ENCODE data around the gene CSF1. TPM values are rescaled to one million over a fixed set of nuclear protein-coding genes. Genes with fewer than 3 reads are reported as not detected.

Gene CSF1
- total and polyA plus RNA-seq, 2 donors (not counting 3 experiments of a cell fraction or from before 2014, with no cell fraction given) = 24.5 to 28.9 TPM

DNA sequence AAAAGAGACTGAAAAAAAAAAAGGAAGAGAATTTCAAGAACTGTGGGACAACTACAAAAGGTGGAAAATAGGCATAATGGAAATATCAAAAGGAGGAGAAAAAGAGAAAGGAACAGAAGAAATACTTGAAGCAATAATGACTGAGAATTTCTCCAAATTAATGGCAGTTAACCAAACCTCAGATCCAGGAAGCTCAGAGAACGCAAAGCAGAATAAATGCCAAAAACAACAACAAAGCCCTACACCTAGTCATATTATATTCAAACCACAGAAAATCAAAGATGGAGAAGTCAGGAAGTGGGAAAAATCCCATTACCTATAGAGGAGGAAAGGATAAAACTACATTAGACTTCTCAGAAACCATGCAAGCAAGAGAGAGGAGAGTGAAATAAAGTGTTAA, 53.2 kb downstream of the CSF1 start:
- no peak overlapping the region for H3K4me3 ChIP-seq (replicated peaks in 1 of 3; ENCODE audit: insufficient read depth in 1 of 3, low read depth in 1 of 3, low read length in 3 of 3)
- no peaks in the 10 kb centered on the region for H3K9me1 ChIP-seq (replicated peaks; ENCODE audit: control insufficient read depth, extremely low read depth, insufficient read depth, low read length)
- H3K79me2 ChIP-seq (ENCODE audit: control insufficient read depth, insufficient read depth, low read length) = no peaks in the 10 kb centered on the region
- intact Hi-C loops (cut with micrococcal nuclease) = no loop called here
- no peak overlapping the region for H3K27ac ChIP-seq (ENCODE audit: insufficient read depth, low read depth, low read length)
- H3K36me3 ChIP-seq (ENCODE audit: control insufficient read depth in 2 of 2, extremely low read depth in 1 of 2, insufficient read depth in 2 of 2, low read length in 2 of 2) = no peaks in the 10 kb centered on the region
- DNase-seq (ENCODE audit: low read depth, low spot score) = peak; percentile 35
- peak; percentile 71 for FAIRE-seq
- H3K9ac ChIP-seq (replicated peaks; ENCODE audit: extremely low read depth, insufficient read depth, low read length) = no peak overlapping the region
- ChIA-PET POLR2A (no interaction called here), CTCF (interaction anchor here (0.8 to 1.6 kb wide), 2 partner anchors 12 to 20 kb away, joined by 3 to 6 read pairs; partner anchors contain the start of gene AHCYL1)
- no peak for TF ChIP-seq MYC (IDR thresholded peaks at IDR 0.05; ENCODE audit: low read depth, low read length)
- TF ChIP-seq JUN (IDR thresholded peaks at IDR 0.05; ENCODE audit: borderline replicate concordance, insufficient read depth, insufficient read length, low read depth) = no peak
- TF ChIP-seq, protein P1, sequence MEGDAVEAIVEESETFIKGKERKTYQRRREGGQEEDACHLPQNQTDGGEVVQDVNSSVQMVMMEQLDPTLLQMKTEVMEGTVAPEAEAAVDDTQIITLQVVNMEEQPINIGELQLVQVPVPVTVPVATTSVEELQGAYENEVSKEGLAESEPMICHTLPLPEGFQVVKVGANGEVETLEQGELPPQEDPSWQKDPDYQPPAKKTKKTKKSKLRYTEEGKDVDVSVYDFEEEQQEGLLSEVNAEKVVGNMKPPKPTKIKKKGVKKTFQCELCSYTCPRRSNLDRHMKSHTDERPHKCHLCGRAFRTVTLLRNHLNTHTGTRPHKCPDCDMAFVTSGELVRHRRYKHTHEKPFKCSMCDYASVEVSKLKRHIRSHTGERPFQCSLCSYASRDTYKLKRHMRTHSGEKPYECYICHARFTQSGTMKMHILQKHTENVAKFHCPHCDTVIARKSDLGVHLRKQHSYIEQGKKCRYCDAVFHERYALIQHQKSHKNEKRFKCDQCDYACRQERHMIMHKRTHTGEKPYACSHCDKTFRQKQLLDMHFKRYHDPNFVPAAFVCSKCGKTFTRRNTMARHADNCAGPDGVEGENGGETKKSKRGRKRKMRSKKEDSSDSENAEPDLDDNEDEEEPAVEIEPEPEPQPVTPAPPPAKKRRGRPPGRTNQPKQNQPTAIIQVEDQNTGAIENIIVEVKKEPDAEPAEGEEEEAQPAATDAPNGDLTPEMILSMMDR (IDR thresholded peaks at IDR 0.05; ENCODE audit: extremely low read depth in 1 of 2, insufficient read depth in 1 of 2, low read depth in 1 of 2, low read length in 2 of 2) = no peak
- TF ChIP-seq EZH2 (IDR thresholded peaks at IDR 0.05; ENCODE audit: borderline replicate concordance, low read depth, low read length, severe bottlenecking) = no peak
- TF ChIP-seq FOS (IDR thresholded peaks at IDR 0.05; ENCODE audit: borderline replicate concordance, insufficient read depth, low read length) = no peak
- TF ChIP-seq POLR2AphosphoS5 (IDR thresholded peaks at IDR 0.05; ENCODE audit: insufficient read depth, low read depth, low read length) = no peak
- TF ChIP-seq GATA2 (IDR thresholded peaks at IDR 0.05; ENCODE audit: insufficient read depth, insufficient read length, low read depth, low read length) = no peak
- TF ChIP-seq POLR2A (IDR thresholded peaks at IDR 0.05; ENCODE audit: low read depth, low read length) = no peak
- TF ChIP-seq, protein P2, sequence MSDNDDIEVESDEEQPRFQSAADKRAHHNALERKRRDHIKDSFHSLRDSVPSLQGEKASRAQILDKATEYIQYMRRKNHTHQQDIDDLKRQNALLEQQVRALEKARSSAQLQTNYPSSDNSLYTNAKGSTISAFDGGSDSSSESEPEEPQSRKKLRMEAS (IDR thresholded peaks at IDR 0.05; ENCODE audit: insufficient read depth, insufficient read length) = no peak
- no peaks in the 10 kb centered on the region for H3K27me3 ChIP-seq (ENCODE audit: control insufficient read depth in 2 of 2, insufficient read depth in 2 of 2, low read length in 2 of 2)
- no peaks in the 10 kb centered on the region for H4K20me1 ChIP-seq (replicated peaks; ENCODE audit: control insufficient read depth, extremely low read depth, insufficient read depth, low read length)
- peak overlapping the region; percentile 7 for H2AFZ ChIP-seq (ENCODE audit: low read depth, low read length)
- H3K4me1 ChIP-seq (ENCODE audit: control insufficient read depth, extremely low read depth, insufficient read depth, low read length) = peaks cover 13% of the 10 kb centered on the region
- no peak overlapping the region for H3K4me2 ChIP-seq (ENCODE audit: insufficient read depth, low read length)
- BruUV-seq (replicated peaks) = no TSS peak
- no peaks in the 10 kb centered on the region for H3K9me3 ChIP-seq (replicated peaks; ENCODE audit: control insufficient read depth, insufficient read depth, low read length)
- dilution Hi-C loops (cut with MboI; ENCODE audit: extremely low pct_ligation_motif_present, low sequenced_read_pairs) = no loop called here
